SK-N-SH treated with all-trans-retinoic acid at 6 μM for 48 hours (cell line): ENCODE measurements around the gene NBAS.
A peak's percentile ranks its signal among the peaks of the same experiment; 100 is the strongest.
"Not testable (repeated sequence)": the region's sequence is repeated elsewhere in the genome, so short reads cannot be mapped to it uniquely, and the experiment has no call there.

Source experiments
- ATAC-seq: fragments of 200-7000 bp; cut with Tn5 transposase; 3 replicates; pipeline ENCODE4 v1.9.1; 2020; ENCODE audit warnings: mild to moderate bottlenecking, moderate library complexity
- BACH2 ChIP-seq: fragments of 250-450 bp; sonication (Bioruptor Pico); IDR thresholded peaks from 2 replicates; pipeline ENCODE4 v1.9.0; 2021; ENCODE audit warnings: mild to moderate bottlenecking, borderline replicate concordance
- GLIS3 ChIP-seq: fragments of 250-450 bp; sonication (Bioruptor Pico); IDR thresholded peaks from 2 replicates; pipeline ENCODE4 v1.5.0; 2020; ENCODE audit warnings: mild to moderate bottlenecking, moderate library complexity
- ISL1 ChIP-seq: fragments of 250-450 bp; sonication (Bioruptor Pico); IDR thresholded peaks from 2 replicates; pipeline ENCODE4 v2.1.2; 2022; ENCODE audit warnings: mild to moderate bottlenecking, moderate library complexity
- OSR1 ChIP-seq: fragments of 250-450 bp; sonication (Bioruptor Pico); IDR thresholded peaks from 2 replicates; pipeline ENCODE4 v1.8.0; 2022; ENCODE audit warnings: moderate library complexity, mild to moderate bottlenecking, inconsistent platforms
- PATZ1 ChIP-seq: fragments of 250-450 bp; sonication (Bioruptor Pico); IDR thresholded peaks from 2 replicates; pipeline ENCODE4 v1.8.0; 2020; ENCODE audit warnings: mild to moderate bottlenecking, moderate library complexity, borderline replicate concordance
- POU6F1 ChIP-seq: fragments of 250-450 bp; sonication (Bioruptor Pico); IDR thresholded peaks from 2 replicates; pipeline ENCODE4 v1.8.0; 2021; ENCODE audit warnings: low read depth, mild to moderate bottlenecking, moderate library complexity, borderline replicate concordance
- PPARA ChIP-seq: fragments of 250-450 bp; sonication (Bioruptor Pico); IDR thresholded peaks from 2 replicates; pipeline ENCODE4 v1.5.0; 2020; ENCODE audit warnings: mild to moderate bottlenecking, borderline replicate concordance
- RARB ChIP-seq: fragments of 250-450 bp; sonication (Bioruptor Pico); IDR thresholded peaks from 2 replicates; pipeline ENCODE4 v1.8.0; 2021; ENCODE audit warnings: mild to moderate bottlenecking, moderate library complexity
- SNAI2 ChIP-seq: fragments of 250-450 bp; sonication (Bioruptor Pico); IDR thresholded peaks from 2 replicates; pipeline ENCODE4 v1.5.0; 2020; ENCODE audit warnings: mild to moderate bottlenecking, moderate library complexity
- TCF4 ChIP-seq: fragments of 250-450 bp; sonication (Bioruptor Pico); IDR thresholded peaks from 2 replicates; pipeline ENCODE4 v1.8.0; 2021; ENCODE audit warnings: mild to moderate bottlenecking, moderate library complexity, borderline replicate concordance
- TOX ChIP-seq: fragments of 250-450 bp; sonication (Bioruptor Pico); IDR thresholded peaks from 2 replicates; pipeline ENCODE4 v1.8.0; 2021; ENCODE audit warnings: mild to moderate bottlenecking, moderate library complexity, borderline replicate concordance
- ZC3H10 ChIP-seq: fragments of 250-450 bp; sonication (Bioruptor Pico); IDR thresholded peaks from 2 replicates; pipeline ENCODE4 v1.5.1; 2021; ENCODE audit warnings: mild to moderate bottlenecking, moderate library complexity
- ZFP3 ChIP-seq: fragments of 250-450 bp; sonication (Bioruptor Pico); IDR thresholded peaks from 2 replicates; pipeline ENCODE4 v1.5.0; 2020; ENCODE audit warnings: mild to moderate bottlenecking, moderate library complexity
- ZFP30 ChIP-seq: fragments of 450-650 bp; formaldehyde crosslinking; IDR thresholded peaks from 2 replicates; pipeline ENCODE4 v1.5.0; 2022; ENCODE audit warnings: mild to moderate bottlenecking, moderate library complexity
- ZNF565 ChIP-seq: fragments of 450-650 bp; formaldehyde crosslinking; conservative IDR thresholded peaks from 2 replicates; pipeline ENCODE4 v1.5.0; 2020; ENCODE audit warnings: low read depth, mild to moderate bottlenecking, moderate library complexity
- ZNF8 ChIP-seq: fragments of 450-650 bp; formaldehyde crosslinking; IDR thresholded peaks from 2 replicates; pipeline ENCODE4 v1.5.0; 2020; ENCODE audit warnings: mild to moderate bottlenecking, moderate library complexity
- TF ChIP-seq, protein P1 (sequence below): fragments of 250-450 bp; sonication (Bioruptor Pico); IDR thresholded peaks from 2 replicates; pipeline ENCODE4 v1.5.1; 2021; ENCODE audit warnings: mild to moderate bottlenecking, moderate library complexity
- TF ChIP-seq, protein P2 (sequence below): fragments of 250-450 bp; sonication (Bioruptor Pico); IDR thresholded peaks from 2 replicates; pipeline ENCODE4 v1.5.1; 2020; ENCODE audit warnings: low read depth, mild to moderate bottlenecking, moderate library complexity

Gene NBAS

GRCh38 chr2:15212249-15212648 is 348.9 kb downstream of the NBAS start:
- no peak for ATAC-seq
- TF ChIP-seq TCF4 (CRISPR knock-in tag), result no peak
- TF ChIP-seq, all 23 proteins: peak for 0

DNA sequence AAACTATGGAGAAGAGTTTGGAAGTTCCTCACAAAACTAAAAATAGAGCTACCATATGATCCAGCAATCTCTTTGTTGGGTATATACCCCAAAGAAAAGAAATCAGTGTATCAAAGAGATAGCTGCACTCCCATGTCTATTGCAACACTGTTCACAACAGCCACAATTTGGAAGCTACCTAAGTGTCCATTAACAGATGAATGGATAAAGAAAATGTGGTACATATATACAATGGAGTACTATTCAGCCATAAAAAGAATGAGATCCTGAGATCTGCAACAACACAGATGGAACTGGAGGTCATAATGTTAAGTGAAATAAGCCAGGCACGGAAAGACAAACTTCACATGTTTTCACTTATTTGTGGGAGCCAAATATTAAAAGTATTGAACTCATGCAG is 350.6 kb downstream of the NBAS start:
- ATAC-seq, result not testable (repeated sequence)
- peak; percentile 93 for TF ChIP-seq ZNF8

GRCh38 chr2:15206419-15206818 is 354.7 kb downstream of the NBAS start:
- TF ChIP-seq POU6F1 (no peak), BACH2 (no peak), GLIS3 (CRISPR knock-in tag) (no peak)
- TF ChIP-seq, all 23 proteins: peak for 0
- ATAC-seq, result no peak

- ATAC-seq, result no peak
- TF ChIP-seq RARB, result no peak
- TF ChIP-seq, protein P1, sequence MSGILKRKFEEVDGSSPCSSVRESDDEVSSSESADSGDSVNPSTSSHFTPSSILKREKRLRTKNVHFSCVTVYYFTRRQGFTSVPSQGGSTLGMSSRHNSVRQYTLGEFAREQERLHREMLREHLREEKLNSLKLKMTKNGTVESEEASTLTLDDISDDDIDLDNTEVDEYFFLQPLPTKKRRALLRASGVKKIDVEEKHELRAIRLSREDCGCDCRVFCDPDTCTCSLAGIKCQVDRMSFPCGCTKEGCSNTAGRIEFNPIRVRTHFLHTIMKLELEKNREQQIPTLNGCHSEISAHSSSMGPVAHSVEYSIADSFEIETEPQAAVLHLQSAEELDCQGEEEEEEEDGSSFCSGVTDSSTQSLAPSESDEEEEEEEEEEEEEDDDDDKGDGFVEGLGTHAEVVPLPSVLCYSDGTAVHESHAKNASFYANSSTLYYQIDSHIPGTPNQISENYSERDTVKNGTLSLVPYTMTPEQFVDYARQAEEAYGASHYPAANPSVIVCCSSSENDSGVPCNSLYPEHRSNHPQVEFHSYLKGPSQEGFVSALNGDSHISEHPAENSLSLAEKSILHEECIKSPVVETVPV (CRISPR knock-in tag), result no peak
- no peak for TF ChIP-seq ZC3H10 (CRISPR knock-in tag)
- TF ChIP-seq ZNF565 (CRISPR knock-in tag), result no peak
- no peak for TF ChIP-seq BACH2
- TF ChIP-seq ZFP30 (CRISPR knock-in tag), result no peak
Measured at GRCh38 chr2:15205562-15205961, 355.6 kb downstream of the NBAS start.

DNA sequence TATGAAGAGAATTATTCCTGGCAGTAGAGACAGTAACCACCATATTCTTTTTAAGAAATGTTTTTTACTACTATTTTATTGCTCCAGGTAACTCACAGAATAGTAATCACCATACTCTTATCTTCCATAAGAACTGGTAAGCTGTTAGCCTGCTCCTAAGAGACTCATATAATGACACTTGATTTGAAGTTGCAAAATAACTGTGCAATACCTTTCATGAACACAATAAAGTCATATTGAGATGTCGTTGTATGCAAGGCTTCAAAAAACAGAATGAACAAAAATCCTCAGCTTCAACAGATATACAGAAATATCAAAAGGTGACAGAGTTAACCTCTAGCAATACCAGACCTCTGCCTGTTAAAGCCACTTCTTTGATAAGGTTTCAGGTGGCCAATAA is 360.1 kb downstream of the NBAS start:
- TF ChIP-seq BACH2 (no peak), SNAI2 (CRISPR knock-in tag) (no peak), POU6F1 (no peak), TOX (CRISPR knock-in tag) (no peak), PPARA (CRISPR knock-in tag) (no peak), ISL1 (no peak), OSR1 (no peak), ZFP3 (CRISPR knock-in tag) (no peak), ZFP30 (CRISPR knock-in tag) (no peak)
- TF ChIP-seq, protein P2, sequence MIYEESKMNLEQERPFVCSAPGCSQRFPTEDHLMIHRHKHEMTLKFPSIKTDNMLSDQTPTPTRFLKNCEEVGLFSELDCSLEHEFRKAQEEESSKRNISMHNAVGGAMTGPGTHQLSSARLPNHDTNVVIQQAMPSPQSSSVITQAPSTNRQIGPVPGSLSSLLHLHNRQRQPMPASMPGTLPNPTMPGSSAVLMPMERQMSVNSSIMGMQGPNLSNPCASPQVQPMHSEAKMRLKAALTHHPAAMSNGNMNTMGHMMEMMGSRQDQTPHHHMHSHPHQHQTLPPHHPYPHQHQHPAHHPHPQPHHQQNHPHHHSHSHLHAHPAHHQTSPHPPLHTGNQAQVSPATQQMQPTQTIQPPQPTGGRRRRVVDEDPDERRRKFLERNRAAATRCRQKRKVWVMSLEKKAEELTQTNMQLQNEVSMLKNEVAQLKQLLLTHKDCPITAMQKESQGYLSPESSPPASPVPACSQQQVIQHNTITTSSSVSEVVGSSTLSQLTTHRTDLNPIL (CRISPR knock-in tag), result no peak
- no peak for ATAC-seq

- TF ChIP-seq BACH2 (no peak), PATZ1 (CRISPR knock-in tag) (no peak), ZNF565 (CRISPR knock-in tag) (no peak), ISL1 (no peak)
- TF ChIP-seq, protein P2 (CRISPR knock-in tag), result no peak
- ATAC-seq, result no peak
Measured at GRCh38 chr2:15200581-15200980, 360.6 kb downstream of the NBAS start.
